Stimulated activated CD4-positive, alpha-beta T cell treated with anti-CD3 and anti-CD28 coated beads, Interleukin-1b, Interleukin-23, amount 100 ng/mL, for 24 hours (primary cell): ENCODE data around the gene KLRC2.
"Not testable (repeated sequence)": the region's sequence is repeated elsewhere in the genome, so short reads cannot be mapped to it uniquely, and the experiment has no call there.

Source experiments
- DNase-seq, 4 experiments: peaks; one replicate each; pipeline ENCODE4 v3.0.0-alpha.2; 2020; ENCODE audit warnings: low read depth in 4 of 4, low spot score in 1 of 4

The KLRC2 gene

DNA sequence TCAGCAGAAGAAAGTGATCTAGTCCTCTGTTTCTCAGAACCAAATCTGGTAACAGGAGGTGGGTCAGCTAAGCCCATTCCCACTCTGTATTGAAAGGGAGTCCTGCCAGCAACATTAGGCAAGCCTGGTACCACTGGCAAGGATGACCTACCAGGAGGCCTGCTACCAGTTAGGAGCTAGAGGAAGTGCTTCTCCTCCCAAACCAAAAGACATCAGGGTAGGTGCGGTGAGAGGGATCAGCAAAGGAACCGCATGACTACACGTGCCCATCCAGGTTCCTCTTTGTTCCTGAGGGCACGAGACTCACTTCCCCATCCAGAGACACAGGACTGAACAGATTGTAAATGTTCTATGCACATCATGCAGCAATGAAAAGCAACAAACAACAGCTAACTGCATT is 29.1 kb downstream of the KLRC2 start:
- no peak for DNase-seq

DNA sequence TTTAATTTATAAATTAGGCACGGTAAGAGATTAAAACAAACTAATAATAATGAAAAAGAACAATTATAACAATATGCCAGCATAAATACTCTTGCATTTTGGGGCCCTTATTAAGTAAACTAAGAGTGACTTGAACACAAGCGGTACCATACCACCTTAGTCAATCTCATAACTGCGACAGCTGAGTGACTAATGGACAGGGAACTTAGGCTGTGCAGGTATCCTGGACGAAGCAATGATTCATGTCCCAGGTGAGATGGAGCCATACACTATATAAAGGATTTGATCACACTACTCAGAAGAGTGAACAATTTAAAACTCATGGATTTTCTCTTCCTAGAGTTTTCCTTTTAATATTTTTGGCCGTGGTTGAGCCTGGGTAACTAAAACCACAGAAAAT is 30.5 kb downstream of the KLRC2 start:
- no peak for DNase-seq

DNA sequence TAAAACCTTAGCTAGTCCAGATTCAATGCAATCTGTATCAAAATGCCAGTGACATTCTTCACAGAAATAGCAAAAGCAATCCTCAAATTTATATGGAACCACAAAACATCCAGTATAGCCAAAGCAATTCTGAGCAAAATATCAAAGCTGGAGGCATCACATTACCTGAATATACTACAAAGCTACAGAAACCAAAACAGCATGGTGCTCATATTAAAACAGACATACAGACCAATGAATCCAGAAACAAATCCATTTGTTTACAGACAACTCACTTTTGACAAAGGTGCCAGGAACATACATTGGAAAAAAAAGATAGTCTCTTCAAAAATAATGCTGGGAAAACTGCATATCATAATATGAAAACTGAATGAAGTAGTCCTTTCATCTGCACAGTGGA is 31.0 kb downstream of the KLRC2 start:
- no peak for DNase-seq

DNA sequence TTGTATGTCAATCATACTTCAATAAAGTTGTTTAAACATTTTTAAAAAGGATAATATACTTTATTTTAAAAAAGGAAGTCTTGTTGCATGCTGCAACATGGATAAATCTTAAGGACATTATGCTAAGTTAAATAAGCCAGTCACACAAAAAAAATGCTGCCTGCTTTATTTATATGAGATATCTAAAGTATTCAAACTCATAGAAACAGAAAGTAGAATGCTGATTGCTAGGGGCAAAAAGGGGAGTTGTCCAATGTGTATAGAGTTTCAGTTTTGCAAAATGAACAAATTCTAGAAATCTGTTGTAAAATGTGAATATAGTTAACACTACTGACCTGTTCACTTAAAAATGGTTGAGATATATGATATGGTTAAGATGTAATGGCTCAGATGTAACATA is 35.0 kb downstream of the KLRC2 start:
- no peak for DNase-seq

DNA sequence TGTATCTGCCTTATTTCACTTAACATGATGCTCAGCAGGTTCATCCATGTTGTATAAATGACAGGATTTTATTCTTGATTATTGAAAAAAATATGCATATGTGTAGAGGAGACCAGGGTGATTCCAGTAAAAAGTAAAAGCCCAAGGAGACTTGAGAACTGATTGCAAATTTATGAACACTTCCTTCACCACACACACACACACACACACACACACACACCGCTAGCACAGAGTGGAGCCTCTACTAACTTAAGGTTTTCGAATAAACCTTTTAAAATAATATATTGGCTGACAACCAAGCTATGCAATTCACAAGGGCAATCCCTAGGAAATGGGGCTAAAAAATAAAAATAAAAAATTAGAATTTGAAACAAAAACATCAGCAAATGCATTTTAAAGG is 37.6 kb downstream of the KLRC2 start:
- DNase-seq = no peak

DNA sequence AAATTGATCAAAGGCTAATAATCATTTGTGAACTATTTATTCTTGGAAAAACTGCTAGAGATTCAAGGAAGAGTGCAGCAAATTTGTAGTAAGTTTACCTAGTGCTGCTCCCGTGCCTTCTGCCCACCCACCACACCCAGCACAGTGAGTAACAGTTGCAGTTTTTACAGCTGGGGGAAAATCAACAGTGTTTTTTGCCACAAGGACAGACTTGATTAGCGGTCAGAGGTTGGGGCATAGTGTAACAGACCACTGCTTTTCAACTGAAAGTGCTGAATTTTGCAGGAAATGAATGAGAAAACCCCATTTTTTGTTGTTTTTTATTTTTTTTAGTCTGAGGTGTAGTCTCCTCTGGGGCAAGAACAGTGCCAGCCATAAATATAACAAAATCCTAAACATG is 38.5 kb downstream of the KLRC2 start:
- no peak for DNase-seq

DNA sequence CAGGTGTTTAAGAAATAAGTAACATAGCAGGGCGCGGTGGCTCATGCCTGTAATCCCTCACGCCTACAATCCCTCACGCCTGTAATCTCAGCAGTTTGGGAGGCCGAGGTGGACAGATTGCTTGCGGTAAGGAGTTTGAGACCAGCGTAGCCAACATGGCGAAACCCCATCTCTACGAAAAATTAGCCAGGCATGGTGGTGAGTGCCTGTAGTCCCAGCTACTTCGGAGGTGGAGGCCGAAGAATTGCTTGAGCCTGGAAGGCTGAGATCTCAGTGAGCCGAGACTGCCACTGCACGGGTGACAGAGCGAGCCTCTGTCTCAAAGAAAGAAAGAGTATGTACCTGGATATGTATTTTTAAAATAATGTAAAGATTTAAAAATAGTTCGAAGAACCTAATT is 39.6 kb downstream of the KLRC2 start:
- DNase-seq = not testable (repeated sequence)

DNA sequence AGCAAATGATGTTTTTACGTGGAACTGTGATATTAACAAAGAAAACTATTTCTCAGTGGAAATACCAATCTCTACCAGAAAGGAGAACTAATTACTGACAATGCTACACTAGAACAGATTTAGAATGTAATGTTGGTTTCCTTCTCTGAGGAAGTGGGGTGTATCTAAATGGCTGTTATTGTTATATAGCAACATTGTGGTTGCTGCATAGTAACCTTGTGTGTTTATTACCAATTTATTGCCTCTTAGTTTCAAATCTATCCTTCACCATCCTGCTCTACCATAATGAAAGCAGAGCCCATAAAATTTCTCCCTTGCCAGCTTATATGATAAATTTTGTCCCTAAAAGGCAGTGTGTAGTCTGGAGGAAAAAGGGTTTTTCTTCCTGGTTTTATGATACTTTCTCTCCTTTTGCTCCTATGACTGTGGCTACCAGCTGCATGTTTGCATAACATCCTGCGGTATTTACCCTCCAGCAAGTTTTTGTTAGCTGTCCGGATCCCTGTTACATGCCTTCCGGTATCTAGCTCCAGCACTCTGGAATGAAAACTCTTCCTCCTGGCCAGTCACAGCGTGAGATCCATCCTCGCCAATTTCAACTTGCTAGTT is 40.3 kb downstream of the KLRC2 start:
- no peak for DNase-seq

DNA sequence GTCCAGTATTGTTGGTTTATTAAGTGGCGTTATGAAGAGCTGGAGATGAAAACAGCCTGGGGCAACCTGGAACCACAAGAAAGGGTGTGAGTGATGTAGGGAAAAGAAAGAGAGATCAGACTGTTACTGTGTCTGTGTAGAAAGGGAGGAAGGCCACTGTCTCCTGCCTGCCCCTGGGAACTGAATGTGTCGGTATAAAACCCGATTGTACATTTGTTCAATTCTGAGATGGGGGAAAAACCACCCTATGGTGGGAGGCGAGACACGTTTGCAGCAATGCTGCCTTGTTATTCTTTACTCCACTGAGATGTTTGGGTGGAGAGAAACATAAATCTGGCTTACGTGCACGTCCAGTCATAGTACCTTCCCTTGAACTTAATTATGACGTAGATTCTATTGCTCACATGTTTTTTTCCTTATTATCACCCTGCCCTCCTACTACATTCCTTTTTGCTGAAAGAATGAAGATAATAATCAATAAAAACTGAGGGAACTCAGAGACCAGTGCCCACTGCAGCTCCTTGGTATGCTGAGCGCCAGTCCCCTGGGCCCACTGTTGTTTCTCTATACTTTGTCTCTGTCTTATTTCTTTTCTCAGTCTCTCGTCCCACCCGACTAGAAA is 41.2 kb downstream of the KLRC2 start:
- DNase-seq = not testable (repeated sequence)

DNA sequence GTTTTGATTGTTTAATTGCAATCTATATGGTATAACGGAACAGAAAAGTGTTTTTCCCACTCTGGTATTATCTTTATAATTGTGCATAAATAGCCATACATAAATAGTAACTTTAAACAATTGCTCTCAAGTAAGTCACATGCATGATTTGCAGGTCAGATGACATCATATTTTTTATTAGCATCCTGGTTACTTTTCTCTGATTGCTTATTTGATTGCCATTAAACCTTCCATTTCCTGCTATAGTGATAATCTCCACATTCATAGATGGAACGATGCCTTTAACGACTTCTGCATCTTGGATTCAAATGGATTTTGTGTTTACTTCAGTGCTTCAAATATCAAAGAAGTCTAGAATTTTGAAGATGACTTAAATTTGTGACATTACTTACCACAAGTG is 42.5 kb downstream of the KLRC2 start:
- DNase-seq = no peak

DNA sequence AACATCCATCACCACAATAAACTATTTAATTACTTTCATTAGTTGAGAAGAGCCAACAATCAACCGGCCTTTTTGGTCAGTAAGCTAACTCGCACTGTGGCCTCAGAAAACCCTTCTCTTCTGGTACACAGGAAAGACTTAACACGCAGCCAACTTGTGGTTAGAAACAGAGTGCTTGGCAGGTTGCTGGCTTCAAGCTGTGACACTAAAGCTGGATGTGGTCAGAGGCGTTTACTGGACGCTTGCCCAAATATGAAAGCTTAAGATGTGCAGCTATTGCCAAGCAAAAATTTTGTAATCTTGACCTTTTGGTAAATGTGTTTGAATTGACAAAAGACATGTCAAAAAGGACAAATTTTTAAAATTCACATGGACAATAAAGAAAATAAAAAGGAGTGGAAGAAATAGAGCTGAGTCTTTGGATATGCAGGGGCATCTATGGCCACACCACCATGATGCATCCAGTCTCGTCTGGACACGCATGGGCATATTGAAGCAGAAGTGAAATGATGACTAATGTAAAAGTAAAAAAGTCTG is 43.3 kb downstream of the KLRC2 start:
- DNase-seq = no peak

DNA sequence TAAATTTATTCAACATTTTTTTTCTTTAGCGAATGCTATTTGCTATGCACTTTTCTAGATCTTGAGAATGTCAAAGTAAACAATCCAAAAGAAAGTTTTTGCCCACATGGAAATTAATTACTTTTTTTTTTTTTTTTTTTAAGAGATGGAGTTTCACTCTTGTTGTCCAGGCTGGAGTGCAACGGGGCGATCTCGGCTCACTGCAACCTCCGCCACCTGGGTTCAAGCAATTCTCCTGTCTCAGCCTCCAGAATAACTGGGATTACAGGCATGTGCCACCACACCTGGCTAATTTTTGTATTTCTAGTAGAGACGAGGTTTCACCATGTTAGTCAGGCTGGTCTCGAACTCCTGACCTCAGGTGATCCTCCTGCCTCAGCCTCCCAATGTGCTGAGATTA is 44.8 kb downstream of the KLRC2 start:
- DNase-seq = not testable (repeated sequence)

DNA sequence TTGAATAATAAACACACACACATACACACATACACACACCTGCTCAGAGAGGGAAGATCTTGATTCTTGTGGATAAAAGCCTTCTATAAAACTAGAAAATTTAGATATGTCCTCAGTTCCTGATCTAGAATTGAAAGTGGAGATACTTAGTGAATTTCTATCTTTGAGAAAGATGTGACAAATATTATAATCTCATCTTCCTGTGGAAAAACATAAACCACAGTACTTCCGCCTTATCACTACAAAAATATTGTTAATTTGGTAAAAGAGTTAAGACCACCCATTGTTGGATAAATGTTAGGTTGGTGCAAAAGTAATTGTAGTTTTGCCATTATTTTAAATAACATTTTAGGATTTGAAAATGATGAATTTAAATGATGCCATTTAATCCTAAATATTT is 45.9 kb downstream of the KLRC2 start, which contains the start of gene KLRK1:
Gene KLRK1, minus strand, starts transcription at position 138 of the 400 bp plus-strand sequence. CDS start 1,231 bp downstream, outside the sequence.
- DNase-seq = no peak

DNA sequence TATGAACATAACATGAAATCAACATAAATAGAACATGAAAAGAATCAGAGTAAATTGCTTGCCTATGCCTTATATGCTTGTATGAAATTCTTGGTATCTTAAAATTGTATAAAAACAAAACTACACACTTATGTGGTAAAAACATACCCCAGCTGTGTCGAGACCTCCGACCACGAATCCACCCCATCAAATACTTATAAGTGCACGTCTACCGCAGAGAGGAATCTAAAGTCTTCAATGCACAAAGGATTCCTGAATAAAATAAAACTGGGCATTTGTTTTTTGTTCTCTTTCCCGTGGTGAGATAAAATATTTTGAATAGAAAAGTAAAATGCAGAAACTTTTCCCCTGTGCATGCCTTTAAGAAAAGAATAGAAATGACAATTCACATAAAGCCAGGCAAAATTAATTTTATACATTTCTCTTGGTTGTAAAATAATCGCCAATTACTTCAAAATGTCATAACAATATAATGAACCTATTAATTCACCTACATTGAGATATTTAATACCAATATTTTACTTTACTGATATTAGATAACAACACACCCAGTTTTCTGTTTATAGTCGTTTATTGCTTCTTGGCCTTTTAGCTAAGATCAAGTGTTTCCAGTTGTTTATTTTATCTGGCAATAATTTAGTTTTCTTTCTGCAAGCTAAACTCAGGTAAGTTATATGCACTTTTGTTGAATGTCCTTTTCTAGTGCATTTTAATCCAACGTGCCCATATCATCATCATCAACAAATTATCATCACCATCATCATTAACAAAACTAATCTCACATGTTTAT is 47.0 kb downstream of the KLRC2 start:
- DNase-seq = no peak

DNA sequence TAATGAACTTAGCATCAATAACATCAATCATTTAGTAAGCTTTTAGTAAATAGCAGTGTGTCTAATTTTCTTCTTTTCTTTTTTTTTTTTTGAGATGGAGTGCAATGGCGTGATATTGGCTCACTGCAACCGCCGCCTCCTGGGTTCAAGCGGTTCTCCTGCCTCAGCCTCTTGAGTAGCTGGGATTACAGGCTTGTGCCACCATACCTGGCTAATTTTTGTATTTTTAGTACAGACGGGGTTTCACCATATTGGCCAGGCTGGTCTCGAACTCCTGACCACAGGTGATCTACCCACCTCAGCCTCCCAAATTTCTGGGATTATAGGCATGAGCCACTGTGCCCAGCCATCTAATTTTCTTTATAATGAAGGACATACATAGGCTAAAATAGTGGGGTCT is 48.3 kb downstream of the KLRC2 start:
- not testable (repeated sequence) for DNase-seq

DNA sequence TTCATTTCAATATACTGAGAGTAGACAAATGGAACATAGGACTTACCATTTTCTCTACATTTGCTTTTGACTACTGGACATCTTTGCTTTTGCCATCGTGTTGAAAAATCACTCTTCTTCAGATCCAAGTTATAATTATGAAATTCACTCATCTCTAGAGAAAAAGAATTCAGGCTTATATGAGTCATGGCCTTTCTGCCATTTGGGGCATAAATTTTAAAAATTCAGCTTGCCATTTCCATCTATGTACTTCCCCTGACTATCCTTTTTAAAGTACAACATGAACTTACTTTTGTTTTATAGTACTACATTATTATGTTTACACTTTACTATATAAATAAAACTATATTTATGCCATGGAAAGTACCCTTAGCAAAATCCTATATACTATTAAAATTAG is 49.0 kb downstream of the KLRC2 start:
- no peak for DNase-seq

DNA sequence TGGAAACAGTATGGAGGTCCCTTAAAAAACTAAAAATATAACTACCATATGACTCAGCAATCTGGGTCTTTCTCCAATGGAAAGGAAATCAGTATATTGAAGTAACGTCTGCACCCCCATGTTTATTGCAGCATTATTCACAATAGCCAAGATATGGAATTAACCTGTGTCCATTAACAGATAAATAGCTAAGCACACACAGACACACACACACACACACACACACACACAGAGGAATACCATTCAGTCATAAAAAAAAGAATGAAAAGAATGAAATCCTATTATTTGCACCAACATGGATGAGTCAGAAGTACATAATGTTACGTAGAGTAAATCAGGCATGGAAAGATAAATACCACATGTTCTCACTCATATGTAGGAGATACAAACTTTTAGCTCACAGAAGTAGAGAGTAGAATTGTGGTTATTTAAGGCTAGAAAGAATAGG is 50.6 kb downstream of the KLRC2 start:
- DNase-seq = no peak

DNA sequence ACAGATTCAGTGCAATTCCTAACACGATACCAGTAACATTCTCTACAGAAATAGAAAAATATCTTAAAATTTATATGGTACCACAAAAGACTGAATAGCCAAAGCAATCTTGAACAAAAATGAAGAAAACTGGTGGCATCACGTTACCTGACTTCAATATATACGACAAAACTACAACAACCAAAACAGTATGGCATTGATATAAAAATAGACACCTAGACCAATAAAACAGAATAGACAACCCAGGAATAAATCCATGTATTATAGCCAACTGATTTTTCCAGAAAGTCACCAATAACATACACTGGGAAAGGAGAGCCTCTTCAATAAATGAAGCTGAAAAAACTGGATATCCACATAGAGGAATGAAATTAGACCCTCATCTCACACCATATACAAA is 51.6 kb downstream of the KLRC2 start:
- no peak for DNase-seq

DNA sequence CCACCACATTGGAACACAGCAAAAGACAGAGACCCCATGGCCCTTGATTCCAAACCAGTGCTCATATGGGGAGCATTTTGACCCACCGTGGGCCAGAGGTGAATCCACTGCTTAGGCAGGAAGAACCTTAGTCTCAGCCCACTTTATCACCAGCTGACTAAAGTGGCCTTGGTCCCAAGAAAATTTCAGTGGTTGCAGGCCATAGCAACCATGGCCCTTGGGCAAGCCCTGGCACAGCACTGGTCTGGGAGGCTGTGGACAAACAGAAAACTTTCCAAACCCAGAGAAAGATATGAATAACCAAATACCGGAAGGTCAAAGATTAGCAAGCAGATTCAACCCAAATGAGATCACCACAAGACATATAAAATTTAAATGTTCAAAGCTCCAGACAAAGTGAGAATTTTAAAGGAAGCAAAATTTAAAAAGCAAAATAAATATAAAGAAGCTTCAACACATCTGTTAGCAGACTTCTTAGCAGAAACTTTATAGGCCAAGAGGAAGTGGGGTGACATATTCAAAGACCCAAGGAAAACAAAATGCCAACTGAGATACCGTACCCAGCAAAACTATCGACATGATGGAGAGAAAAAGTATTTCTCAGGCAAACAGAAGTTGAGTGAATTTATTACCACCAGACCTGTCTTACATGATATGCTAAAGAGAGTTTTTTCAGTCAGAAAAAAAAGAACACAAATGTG is 53.7 kb downstream of the KLRC2 start:
- no peak for DNase-seq
